ENCODE data around the gene LAMA4.
A peak's percentile ranks its signal among the peaks of the same experiment; 100 is the strongest.

The LAMA4 gene

DNA sequence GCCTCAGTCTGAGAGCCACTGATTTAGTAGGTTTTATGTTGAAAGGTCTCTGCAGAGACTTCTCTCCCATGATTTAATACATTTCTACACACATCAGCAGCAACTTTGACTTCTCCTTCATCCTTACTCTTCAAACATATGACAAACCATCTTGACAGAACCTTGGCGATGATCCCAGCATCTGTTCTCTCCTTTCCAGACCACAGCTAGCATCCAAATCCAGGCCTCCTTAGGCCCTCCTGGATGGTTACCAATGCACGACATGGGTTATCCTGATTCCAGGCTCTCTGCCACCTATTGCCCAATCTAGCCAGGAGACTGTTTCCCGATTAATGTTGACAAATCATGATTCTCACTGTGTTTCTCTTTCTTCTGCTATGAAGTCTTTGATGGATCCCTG is 16.8 kb downstream of the LAMA4 start:
- DNase-seq = no peak

DNA sequence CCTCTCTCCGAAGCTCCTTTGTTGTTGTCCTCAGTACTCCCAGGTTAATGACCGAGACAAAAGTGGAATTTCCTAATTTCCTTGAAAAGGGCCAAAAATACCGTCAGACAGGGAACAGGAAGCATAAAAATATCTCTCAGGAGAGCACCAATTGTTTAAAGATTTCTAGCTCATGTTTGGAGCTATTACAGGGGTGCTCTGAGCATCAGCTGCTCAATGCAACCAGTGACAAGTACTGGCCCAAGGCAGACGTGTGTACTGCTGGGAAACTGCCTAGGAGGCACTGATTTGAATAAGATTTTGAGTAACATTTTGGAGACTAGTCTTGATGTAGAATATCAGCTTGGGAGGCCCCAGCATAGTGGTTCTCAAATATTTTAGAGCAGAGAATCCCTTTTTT is 17.3 kb downstream of the LAMA4 start:
- no peak for DNase-seq

DNA sequence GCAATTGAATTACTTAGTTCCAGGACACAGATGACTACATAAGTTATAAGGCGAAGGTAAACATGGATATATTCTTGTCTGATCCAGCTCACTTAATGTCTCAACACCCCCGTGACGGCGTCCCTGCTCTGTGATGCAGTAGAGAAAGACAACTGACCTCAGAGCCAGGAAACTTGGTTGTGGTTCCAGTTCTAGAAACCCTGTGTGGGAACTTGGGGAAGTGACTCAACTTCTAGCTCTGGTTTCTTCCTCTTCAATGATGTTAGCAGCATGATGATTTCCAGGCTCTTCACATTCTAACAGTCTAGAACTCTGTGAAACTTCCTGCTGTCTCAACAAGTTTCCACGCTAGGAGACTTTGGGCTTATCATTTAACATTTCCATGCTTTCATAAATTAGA is 18.4 kb downstream of the LAMA4 start:
- DNase-seq = peak; percentile 32

DNA sequence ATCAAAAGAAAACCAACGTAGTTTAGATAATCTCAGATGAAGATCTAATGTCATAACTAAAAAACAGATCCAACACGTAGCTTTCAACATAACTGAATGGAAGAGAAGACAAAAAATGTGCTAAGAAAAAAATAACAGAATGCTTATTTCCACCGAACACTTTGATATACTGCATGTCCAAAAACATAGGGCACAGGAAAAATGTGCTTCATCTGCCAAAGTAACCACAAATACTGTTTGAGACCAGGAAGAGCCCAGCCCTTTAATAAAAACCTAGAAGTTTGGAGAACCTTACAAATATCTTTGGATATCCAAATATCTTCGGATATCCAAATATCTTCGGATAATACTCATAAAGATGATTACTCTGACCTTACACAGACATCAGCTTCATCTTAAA is 19.8 kb downstream of the LAMA4 start:
- DNase-seq = no peak

DNA sequence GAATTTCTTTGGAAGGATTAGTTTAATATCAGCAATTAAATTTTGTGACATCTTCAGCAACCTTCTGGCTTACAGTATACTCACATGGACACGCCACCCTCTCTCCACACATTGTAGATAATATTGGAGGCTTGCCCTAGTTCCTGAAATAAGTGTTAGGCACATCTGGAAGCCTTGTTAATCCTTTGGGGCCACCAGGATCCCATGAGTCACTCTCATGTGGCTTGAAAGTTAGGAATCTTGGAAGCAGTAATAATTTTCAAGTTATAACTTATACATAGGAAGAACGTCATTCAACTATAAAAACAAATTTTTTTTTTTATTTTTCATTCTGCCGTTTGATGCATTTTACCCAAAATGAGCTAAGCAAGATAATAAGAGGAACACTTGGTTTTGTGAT is 20.5 kb downstream of the LAMA4 start:
- DNase-seq = no peak

DNA sequence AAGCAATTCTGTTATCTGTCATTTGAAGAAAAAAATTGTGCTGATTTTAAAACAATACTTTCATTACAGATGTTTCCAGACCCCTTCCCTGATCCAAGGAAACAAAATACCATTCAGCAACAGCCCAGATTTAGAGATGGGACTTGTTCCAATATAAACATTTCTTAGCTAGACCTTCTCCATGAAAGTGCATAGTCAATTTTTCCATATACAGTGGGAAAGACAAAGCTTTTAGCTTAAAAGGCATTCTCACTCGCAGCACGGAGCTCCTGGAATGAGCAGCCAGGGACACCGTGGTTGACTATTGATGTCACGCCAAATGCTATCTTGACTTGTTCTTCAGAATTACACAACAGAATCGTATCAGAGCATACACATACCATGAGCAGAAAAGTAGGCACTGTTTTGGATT is 21.5 kb downstream of the LAMA4 start:
- no peak for DNase-seq

DNA sequence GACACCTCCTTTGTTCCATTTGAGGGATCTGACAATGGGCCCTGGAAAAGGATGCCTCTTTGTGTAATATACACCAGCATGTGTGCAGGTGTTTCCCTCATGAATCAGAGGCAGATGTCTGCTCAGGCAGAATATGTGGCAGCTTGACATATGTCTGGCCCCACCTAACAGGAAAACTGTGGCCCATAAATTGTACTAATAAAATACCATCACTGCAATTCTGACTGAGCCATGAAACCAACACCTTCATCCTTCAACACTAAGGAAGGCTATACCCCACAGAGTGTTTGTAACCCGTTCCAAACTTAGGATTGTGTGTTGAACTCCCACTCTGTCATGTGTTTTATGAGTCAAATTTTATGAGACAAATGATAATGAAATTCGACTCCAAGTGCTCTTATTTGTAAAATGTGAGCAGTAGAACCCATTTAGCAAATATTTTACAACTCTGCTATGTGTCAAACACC is 22.7 kb downstream of the LAMA4 start:
- DNase-seq = no peak

DNA sequence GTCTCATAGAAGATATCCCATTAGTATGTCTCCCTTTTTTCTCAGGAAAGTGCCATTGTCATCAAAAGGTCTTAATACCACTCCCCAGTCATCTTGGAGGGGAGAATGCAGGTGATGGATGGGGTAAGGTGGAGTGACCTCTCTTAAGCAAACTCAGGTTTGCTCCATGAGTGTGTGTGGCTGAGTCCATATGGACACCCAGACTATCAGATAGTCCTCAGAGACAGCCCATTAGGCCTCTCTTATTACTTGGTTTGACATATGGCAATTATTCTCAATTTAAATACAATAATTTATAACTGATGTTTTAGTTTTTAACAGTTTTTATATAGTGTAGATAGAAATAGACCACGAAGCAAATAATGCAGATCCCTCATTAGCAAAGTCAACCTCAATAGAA is 23.2 kb downstream of the LAMA4 start:
- DNase-seq = no peak

DNA sequence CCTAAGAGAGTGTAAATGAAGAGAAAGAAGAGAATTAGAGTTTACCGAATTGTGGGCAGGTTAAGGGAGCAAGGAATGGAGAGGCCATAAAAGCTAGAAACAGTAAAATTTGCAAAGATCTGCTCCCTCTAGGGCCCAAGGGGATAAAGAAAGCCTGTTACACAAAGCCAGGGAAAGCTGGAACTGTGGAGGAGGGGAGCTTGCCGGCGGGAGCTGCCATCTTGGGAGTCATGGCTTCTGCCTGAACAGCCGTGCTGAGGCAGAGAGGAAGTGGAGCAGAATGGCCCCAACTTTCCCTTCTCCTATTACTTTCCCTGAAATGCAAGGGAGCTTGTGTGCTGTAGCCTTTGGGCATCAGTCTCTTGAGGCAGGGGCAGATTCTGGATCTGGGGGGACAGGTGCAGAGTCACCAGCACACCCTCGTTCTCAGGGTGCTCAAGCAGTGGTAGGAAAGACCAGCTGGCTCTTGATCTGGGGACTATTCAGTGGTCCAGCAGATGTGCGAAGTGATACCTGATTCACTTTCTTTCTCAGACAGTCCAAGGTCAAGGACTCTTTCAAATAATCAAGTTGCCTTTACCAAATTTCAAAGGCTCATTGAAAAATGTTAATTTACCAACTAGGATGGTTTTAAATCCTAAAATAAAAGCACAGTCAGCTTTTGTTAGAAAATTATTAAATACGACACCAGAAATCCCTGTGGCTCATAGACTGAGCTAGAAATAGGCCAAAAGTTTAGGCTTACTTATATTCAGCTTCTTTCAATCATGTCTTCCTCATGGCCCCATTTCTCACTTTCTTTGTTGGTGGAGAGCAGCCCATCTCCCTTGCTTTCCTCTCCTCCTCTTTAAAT is 25.7 kb downstream of the LAMA4 start:
- no peak for DNase-seq

DNA sequence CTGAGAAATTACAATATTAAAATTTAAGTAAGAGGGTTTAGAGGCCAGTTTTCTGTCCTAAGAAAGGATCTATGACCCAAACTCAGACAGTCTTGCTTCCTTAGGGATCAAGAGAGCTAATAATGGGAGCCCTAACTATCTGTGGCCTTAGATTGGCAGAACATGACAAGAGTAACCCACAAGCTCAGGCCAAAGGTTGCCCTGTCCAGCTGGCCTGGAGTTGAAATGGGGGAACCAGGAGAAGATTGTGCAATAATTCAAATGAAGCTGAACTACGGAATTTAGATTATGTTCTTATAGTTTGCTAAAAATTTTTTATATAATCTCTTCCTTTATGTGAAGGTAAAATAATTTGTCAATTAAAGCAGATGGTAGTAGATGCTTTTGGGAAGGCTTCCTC is 26.4 kb downstream of the LAMA4 start:
- DNase-seq = no peak

DNA sequence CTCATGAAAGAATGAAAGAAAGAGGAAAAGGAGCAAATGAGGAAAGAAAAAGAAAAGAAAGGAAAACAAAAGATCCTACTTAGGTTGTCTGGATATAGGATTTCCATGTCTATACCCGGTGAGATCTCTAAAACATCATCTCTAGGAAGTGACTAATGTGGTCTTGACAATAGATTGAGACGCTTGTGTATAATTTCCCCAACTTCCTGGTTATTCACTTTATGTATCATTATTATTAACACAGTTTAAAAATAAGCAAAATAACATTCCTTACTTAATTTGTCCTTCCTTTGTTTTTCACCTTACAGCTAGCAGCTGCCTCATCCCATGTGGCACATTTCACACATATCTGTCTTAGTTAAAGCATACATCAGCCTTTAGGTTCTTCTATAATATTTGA is 27.0 kb downstream of the LAMA4 start:
- no peak for DNase-seq

DNA sequence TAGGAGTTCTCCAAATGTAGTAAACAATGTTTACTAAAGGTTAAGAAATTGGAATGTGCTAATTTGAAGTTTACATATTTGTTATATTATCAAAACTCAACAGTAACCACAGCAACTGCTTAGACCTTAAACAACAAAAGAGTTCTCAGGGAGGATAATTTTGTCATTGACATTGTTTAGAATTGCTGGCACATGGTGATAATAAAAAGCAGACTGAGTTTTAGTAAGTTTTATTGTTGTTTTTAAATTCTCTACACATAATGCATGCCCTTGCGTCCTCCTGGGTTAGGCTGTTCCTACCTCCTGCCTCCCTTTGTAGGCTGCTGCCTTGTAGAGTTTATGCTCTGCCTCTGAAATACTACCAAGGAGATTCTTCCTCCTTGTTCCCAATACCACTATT is 28.7 kb downstream of the LAMA4 start:
- no peak for DNase-seq

DNA sequence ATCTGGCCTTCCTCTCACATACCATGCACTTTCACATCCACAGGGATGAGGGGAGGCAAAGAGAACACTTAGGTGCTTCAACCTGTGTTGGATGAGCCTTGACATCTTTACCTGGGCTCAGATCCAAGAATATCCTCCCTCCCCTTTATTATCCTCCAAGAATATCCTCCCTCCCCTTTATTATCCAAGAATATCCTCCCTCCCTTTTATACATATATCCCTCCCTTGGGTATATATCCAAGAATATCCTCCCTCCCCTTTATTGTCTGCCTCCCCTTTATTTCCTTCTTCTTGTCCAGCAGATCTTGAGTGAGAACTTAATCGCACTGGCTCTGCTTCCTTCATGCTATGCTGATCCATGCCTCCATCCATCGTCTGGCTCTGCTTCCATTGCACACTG is 30.3 kb downstream of the LAMA4 start:
- DNase-seq = no peak

DNA sequence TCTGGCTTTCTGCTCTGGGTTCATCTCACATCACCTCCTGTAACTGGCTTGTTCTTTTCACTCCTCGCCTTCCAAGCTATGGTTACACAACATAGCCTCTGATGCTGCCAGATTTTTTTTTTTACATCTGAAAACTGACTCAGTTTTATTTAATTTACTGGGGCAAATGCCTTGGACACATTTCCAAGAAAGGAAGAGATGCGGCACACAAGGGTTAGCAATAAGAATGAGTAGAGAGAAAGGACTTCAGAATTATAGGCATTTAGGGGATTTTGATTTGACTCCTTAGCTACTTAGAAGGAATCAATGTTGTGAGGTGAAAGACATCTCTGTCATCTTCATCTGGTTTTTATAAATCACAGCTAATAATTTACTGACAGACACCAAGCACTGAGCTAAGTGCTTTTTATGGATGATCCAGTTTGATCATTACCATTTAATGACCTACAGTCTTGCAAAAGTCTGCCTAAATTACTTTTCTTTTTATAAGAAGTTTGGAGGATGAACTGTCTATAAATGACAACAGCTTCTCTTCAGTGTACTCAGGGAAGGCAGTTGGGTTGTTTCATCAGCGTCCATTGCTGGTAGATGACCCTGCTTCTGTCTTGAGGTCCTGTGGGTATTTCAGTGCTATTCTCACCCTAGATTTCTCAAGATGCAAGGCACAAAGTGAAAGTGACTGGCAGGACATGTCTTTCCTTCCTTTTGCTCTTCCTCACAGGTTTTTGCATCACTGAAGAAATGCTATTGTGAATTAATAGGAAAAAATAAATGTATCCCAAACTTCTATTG is 31.1 kb downstream of the LAMA4 start:
- no peak for DNase-seq

DNA sequence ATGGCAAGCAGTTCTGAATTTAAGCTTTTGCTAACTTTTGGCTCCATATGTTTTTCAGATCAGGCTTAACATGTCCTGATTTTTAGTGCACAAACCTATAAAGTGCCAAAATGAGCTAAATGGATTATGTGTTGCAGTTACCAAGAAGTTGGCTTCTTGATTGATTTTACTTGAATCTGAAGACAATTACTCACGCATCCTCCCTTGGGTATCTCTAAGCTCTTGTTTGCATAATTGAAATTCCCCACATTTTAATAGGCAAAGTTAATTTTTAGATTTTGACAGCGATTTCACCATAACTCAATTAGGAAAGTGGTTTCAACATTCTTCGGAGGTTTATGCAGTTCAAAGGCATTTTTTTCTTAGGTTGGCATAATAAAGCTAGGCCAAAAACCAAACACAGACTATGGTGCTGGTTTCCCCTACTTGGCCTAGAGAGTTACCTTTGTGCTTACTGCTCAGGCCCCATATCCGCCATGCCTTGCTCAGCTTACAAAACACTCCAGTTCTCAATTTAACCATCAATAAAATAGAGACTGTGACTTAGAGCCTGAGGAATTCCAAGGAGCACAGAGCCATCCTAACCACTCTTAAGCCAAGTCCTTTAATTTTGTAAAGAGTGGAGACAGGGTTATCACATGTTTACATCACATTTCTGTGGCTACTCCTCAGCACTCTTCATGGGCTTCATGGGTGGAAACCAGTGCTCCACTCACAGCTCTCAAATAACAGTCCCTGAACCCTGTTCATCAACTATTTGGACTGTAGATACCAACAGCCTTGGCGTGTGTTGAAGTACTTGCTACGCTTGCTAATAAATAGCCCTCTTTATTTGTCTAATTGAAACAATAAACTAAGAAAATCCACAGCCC is 32.1 kb downstream of the LAMA4 start:
- DNase-seq = no peak

DNA sequence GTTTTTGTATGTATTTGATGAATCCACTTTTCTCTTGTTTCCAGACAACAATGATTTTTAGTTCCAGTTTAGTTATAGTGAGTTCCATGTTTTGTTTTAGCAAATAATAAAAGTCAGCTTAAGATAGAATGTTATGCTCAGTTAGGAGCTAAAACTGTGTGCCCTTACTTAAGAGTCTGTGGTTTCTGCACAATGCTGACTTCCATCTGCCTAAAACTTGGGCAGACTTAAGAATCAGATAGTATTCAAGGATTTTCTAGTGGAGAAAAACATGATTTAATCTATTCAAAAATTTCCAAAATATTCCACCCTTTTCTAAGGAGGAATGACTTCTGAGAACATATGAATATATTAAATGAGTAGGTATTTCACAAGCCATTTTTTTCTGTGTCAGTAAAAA is 32.8 kb downstream of the LAMA4 start:
- no peak for DNase-seq

DNA sequence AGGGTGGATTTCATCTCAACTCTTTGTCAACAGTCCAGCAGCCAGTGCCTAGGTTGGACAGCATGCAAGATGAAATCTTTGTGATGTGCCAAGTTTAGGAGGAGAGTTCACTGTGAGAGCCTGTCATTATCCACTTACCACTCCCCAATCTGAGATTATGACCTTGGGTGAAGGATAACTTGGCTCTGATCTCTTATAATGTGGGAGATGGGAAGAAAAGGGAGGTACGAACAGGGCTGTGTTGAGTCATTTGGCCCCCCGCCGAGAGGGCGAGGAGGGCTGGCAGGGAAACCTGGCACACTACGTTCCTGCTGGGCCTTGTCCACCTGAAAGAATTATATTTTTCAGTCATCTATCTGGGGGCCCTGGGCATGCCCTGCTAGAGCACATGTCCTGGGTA is 35.8 kb downstream of the LAMA4 start:
- DNase-seq = no peak

DNA sequence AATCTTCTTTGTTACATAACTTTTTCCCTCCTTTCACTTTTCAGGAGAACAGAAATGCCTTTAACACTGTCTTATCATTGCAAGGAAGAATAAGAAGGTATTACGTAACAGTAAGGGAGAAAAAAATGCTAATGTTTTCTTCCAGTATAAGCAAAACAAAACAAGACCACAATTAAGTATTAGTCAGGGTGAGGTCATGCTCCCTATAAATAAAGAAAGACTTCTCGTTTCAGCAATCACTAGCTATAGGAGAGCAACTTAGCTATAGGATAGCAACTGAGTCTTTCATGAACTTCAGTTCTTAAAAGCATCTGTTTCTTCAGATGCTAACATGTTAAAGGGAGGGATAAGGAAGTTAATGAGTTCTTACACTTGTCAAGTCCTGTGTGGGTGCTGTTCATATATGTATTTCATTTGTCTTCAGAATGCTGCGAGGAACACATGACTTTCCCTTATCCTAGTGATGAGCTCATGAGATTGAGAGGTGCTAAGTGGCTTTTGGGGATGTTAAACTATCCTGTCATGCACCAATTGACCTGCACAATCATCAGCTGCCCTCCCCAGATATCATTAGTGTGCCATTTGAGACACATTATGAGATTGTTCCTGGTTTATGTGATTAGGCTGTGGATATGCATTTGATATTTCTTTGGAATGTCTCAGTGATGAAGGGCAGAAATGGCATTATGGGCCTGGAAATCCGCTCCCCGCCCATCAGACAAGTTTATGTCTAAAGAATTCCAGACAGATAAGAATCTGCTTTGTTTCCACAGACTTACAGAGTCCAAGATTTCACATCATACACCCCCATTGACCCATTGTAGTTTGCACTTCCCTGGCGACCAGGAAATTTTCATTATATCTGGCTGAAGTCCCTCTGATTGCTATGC is 37.5 kb downstream of the LAMA4 start:
- DNase-seq = no peak

DNA sequence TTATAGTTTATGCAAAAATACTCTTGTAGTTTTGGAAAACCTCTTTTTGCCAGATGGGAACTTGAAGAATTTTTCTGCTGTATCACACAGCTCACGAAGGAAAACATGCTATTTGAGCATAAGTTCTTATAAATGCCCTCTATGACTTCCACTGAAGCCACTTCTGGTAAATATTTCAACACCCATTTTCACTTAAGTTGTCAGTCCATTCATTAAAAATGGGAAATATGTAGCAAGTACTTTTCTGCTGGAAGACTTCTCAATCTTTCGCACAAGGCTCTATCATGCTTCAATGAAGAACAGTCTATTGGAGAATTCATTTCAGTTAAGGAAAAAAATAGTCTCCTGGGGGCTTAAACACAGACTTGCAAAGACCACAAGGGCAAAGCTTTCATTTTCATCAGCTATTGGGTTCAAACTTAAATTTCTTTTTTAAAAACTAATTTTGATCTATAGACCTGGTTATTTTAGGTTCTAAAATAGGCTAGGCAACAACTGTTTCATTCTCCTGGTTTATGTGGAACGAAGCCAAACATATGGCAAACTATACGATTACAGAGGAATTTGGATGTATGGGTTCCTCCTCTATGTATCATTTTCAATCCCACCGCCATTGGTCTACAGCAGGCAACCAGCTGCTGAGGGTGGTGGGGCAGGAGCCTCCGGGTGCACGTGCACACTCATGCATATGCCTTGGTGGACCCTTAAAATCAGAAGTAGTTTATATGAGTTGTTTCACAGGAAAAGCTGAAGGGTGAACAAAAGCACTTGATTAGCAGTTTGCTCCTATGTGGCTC is 38.7 kb downstream of the LAMA4 start:
- no peak for DNase-seq

DNA sequence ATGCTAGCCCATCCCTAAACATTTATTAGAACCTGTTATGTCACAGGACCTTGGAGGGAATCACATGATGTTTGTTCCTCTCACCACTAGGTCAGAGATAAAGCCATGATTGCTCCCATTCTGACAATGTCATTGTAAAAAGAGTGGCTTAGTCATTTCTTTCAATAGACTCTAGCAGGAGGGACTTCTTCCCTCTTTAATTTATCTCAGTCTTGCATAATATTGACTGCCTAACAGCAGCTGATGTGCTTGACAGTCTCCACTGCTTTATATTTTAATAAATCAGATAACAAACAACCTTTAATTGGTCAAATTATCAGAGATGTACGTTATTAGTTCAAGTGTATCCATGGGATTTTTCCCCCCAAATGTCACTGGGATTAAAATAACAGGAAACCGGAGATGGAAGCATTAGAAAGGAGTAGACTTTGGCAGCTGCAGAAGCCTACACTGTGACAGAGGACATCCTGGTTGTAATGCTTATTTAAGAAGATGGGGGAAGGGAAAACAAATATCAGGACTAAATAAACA is 39.6 kb downstream of the LAMA4 start:
- no peak for DNase-seq

DNA sequence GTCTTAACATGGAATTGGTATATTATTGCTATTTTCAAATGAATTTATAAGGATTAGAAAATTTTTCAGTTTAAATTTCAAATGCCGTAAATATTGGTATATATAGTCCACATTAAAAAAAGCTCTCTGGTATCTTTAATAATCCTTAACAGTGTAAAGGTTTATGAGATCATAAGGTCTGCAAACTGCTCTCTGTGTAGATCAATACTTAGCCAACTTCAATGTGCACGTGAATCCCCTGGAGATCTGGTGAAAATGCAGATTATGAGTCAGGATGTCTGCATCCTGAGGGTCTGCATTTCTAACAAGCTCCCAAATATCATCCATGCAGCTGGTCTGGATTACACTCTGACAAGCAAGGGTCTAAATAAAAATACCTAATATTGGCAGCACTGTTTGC is 43.5 kb downstream of the LAMA4 start:
- DNase-seq = no peak
